GM12878 (cell line): ENCODE measurements around the gene AKNA. TPM values are rescaled to one million over a fixed set of nuclear protein-coding genes. Genes with fewer than 3 reads are reported as not detected.
"Not testable (repeated sequence)": the region's sequence is repeated elsewhere in the genome, so short reads cannot be mapped to it uniquely, and the experiment has no call there.

Experiments used
- ATAC-seq: fragments of 200-7000 bp; cut with Tn5 transposase; 3 replicates; pipeline ENCODE4 v1.9.1; 2020; ENCODE audit warnings: mild to moderate bottlenecking, moderate library complexity
- BruUV-seq: library from RNA; stranded (reverse); fragments of 400-500 nt; replicated peaks from 2 replicates; lab custom pipeline; 2021; lab: Mats Ljungman, UMichigan
- CTCF ChIA-PET: fragments of 300-600 bp; sonication (Branson Sonifier 250); formaldehyde crosslinking; extraction: SDS; loops from one replicate; lab custom pipeline; 2021; ENCODE audit warnings: inconsistent platforms; lab: Yijun Ruan, JAX
- POLR2A ChIA-PET: fragments of 350-600 bp; formaldehyde crosslinking; extraction: SDS; loops from one replicate; lab custom pipeline; 2021; ENCODE audit warnings: inconsistent platforms; lab: Charles Lee
- RAD21 ChIA-PET: fragments of 300-600 bp; sonication (Branson Sonifier 250); formaldehyde crosslinking; loops from one replicate; lab custom pipeline; 2023; ENCODE audit warnings: antibody characterized with exemption; ENCODE audit not compliant: unreplicated experiment; lab: Charles Lee
- SMC1A ChIA-PET: fragments of 300-600 bp; sonication (Branson Sonifier 250); formaldehyde crosslinking; loops from one replicate; lab custom pipeline; 2023; ENCODE audit not compliant: unreplicated experiment, uncharacterized antibody; lab: Charles Lee
- DNase-seq: peaks from one replicate; pipeline ENCODE4 v3.0.0-alpha.2; 2011; ENCODE audit warnings: low read depth, low spot score
- FAIRE-seq: peaks from 3 replicates; lab custom pipeline; 2011; peaks lifted over from hg19 to GRCh38; lab: Jason Lieb, UNC
- H2AFZ ChIP-seq: 2 replicates; pipeline ENCODE4 v1.6.0; 2011; ENCODE audit warnings: low read depth, low read length, control low read depth; ENCODE audit not compliant: control insufficient read depth
- H3K27ac ChIP-seq: 2 replicates; pipeline ENCODE4 v1.5.1; 2011; ENCODE audit warnings: control low read depth; ENCODE audit not compliant: control insufficient read depth, insufficient read depth
- H3K27me3 ChIP-seq, 2 experiments: replicated peaks in 1 of 2; 2 replicates each; pipeline versions ENCODE4 v1.6.0 to v1.6.1; 2011; ENCODE audit warnings: low read length in 1 of 2; ENCODE audit not compliant: control insufficient read depth in 2 of 2, insufficient read depth in 2 of 2
- H3K36me3 ChIP-seq, 2 experiments: 2 replicates each; pipeline ENCODE4 v1.5.1; 2011; ENCODE audit warnings: low read length in 1 of 2; ENCODE audit not compliant: control insufficient read depth in 2 of 2, insufficient read depth in 2 of 2
- H3K4me1 ChIP-seq: 2 replicates; pipeline ENCODE4 v1.6.1; 2011; ENCODE audit warnings: mild to moderate bottlenecking, low read length, moderate library complexity, mixed read lengths; ENCODE audit not compliant: control insufficient read depth, insufficient read depth
- H3K4me2 ChIP-seq: 2 replicates; pipeline ENCODE4 v1.6.0; 2011; ENCODE audit warnings: control low read depth; ENCODE audit not compliant: control insufficient read depth, insufficient read depth
- H3K4me3 ChIP-seq: fragments of 200-600 bp; sonication (generic); 2 replicates; pipeline ENCODE4 v1.5.1; 2016
- H3K79me2 ChIP-seq: 2 replicates; pipeline ENCODE4 v1.6.0; 2011; ENCODE audit warnings: low read length; ENCODE audit not compliant: control insufficient read depth, insufficient read depth
- H3K9ac ChIP-seq: 2 replicates; pipeline ENCODE4 v1.8.0; 2011; ENCODE audit warnings: low read length, control low read depth, mixed read lengths; ENCODE audit not compliant: control insufficient read depth, insufficient read depth
- H3K9me3 ChIP-seq: replicated peaks from 3 replicates; pipeline ENCODE4 v1.5.1; 2011; ENCODE audit warnings: mild to moderate bottlenecking, low read length; ENCODE audit not compliant: control insufficient read depth, insufficient read depth
- H4K20me1 ChIP-seq: 2 replicates; pipeline ENCODE4 v1.6.0; 2011; ENCODE audit not compliant: control insufficient read depth, insufficient read depth
- POLR2A ChIP-seq: IDR thresholded peaks from 2 replicates; pipeline ENCODE4 v1.6.1; 2011; ENCODE audit warnings: low read depth, mild to moderate bottlenecking, low read length
- POLR2AphosphoS2 ChIP-seq: IDR thresholded peaks from 2 replicates; pipeline ENCODE4 v1.6.1; 2011; ENCODE audit warnings: low read depth, mild to moderate bottlenecking, low read length, improper control_type of control experiment, moderate library complexity
- WGBS: methylation state at CpG from one replicate; pipeline ENCODE4 v1.1.6; 2016; ENCODE audit warnings: low lambda C conversion rate; ENCODE audit not compliant: insufficient replicate concordance, insufficient coverage; ENCODE audit errors: missing lambda C conversion rate; 5-methylcytosine and 5-hydroxymethylcytosine counted together
- in situ Hi-C: fragments of 300-500 bp; cut with MboI; formaldehyde crosslinking; loops from 9 replicates; pipeline ENCODE4 v1.14.3; 2018; ENCODE audit warnings: mixed read lengths
- intact Hi-C: fragments of 100-400 bp; cut with micrococcal nuclease; formaldehyde crosslinking; loops from one replicate; pipeline ENCODE4 v1.14.2; 2022; ENCODE audit not compliant: unreplicated experiment
- polyA plus RNA-seq, 11 experiments: library from polyadenylated mRNA; depleted of rRNA in 4 of 11; unstranded in 6 of 11; stranded (reverse) in 5 of 11; fragments of >200 nt; fragmentation: Nextera tagmentation in 4 of 11; fragmentation: Illumina TruSeq in 1 of 11; extraction: Ambion mirVana in 4 of 11; extraction: Trizol in 1 of 11; gene quantifications; 1 replicate in 1 of 11; 2 replicates in 10 of 11; pipeline versions ENCODE4 v1.2.1 to v1.2.3, GENCODE V29; 2011 to 2016; ENCODE audit warnings: inconsistent platforms in 2 of 11, missing spikeins in 2 of 11, low read depth in 1 of 11
- total RNA-seq, 4 experiments: library from RNA; depleted of rRNA in 3 of 4; stranded (reverse); fragments of >200 nt in 3 of 4; fragmentation: Illumina TruSeq in 1 of 4; extraction: Trizol in 1 of 4; gene quantifications; 2 replicates each; pipeline versions ENCODE4 v1.2.1 to v1.2.3, GENCODE V29; 2013 to 2021

Gene AKNA
- total and polyA plus RNA-seq, 10 of the 15 experiments (the other 5 are each of a cell fraction or from before 2014, with no cell fraction given), result 1.6 to 132 (median 35.3) TPM

DNA sequence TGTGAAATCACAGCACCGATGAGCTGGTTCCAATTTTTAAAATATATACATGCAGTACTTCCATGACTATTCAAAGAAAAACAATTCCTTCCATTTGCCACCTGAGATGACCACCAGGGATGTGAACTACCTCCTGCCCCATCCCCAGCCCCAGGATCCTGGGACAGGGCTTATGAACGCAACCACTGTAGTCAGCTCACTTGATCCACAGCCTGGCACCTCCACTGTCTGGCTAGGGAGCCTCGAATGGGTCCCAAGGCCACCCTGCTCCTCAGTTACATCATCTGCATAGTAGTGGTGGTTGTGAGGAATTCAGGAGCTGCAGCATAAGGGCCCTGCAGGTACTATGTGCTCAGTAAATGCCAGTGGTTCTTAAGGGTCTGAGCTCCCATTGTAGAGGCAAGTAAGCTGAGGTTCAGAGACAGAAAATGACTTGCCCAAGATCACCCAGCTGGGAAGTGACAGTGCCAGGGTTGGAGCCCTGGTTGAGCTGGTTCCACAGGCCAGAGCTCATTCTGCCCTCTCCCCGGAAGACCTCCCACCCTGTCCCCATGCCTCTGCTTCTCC lies 55.2 kb downstream of the AKNA start:
- H3K79me2 ChIP-seq, H3K9me3 ChIP-seq, POLR2A ChIA-PET, in situ Hi-C loops, H4K20me1 ChIP-seq, CTCF ChIA-PET, H3K27me3 ChIP-seq, DNase-seq, H3K9ac ChIP-seq, H3K4me2 ChIP-seq, H3K27ac ChIP-seq, H2AFZ ChIP-seq, H3K4me1 ChIP-seq, H3K4me3 ChIP-seq, BruUV-seq, RAD21 ChIA-PET, intact Hi-C loops, SMC1A ChIA-PET: not testable (repeated sequence)
- 59% methylated on average over 4 of the region's 4 CpGs for WGBS
- FAIRE-seq, result peak; percentile 27
- peak; percentile 14 for ATAC-seq
- peak; percentile 30; the same call in 1 of the 2 replicates for TF ChIP-seq POLR2AphosphoS2
- peak; percentile 48 for TF ChIP-seq POLR2A
- H3K36me3 ChIP-seq, result peaks cover 12 to 17% of the 10 kb centered on the region in 2 experiments; a peak in 3 of 4 replicates

DNA sequence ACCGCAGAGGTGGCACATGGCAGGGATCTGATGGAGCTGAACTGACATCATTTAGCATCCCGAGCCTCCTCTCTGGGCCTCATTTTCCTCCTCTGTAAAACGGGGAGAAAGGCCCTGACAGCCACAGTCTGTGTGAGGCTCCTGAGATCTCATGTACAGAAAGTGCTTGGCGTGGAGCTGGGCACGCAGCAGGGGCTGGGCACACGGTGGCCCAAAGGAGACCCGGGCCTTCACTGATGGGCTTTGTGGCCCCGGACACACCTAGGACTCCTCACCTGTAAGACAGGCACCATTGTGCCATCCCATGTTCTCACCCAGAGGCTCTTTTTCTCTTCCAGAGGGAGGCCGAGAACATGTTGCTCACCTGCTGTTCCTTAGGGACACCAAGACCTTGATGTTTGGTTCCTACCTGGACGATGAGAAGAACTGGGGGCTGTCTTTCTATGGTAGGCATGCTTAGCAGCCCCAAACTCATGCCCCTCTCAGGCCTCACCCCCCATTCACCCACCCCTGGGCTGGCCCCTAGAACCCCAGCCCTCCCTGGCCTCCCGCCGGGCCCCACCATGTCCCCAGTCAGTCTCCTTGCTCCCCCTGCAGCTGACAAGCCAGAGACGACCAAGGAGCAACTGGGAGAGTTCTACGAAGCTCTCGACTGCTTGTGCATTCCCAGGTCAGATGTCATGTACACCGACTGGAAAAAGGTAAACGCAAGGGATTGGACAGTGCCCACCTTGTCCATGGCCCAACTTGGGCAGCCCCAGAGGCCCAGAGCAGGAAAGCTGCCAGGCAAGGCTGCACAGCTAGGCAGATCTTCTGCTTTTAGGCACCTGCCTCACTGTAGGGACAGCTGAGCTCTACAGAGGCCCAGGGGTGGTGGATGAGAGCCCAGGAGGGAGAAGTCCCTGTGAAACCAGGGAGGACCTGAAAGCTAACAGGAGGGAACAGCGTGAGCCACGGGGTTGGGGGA lies 56.3 kb downstream of the AKNA start:
- in situ Hi-C loops, BruUV-seq, H3K27ac ChIP-seq, H3K27me3 ChIP-seq, CTCF ChIA-PET, FAIRE-seq, DNase-seq, H3K4me1 ChIP-seq, H3K79me2 ChIP-seq, H2AFZ ChIP-seq, H3K4me3 ChIP-seq, RAD21 ChIA-PET, H4K20me1 ChIP-seq, H3K9ac ChIP-seq, POLR2A ChIA-PET, H3K9me3 ChIP-seq, H3K36me3 ChIP-seq, SMC1A ChIA-PET, intact Hi-C loops, H3K4me2 ChIP-seq: not testable (repeated sequence)
- peak; percentile 12 for ATAC-seq
- 63% methylated on average over 15 of the region's 19 CpGs for whole genome bisulfite sequencing
